Measurements from ENCODE around the gene RBM18.

The RBM18 gene

GRCh38 chr9:122264360-122265148 lies at the start of gene RBM18, which contains the start of gene MRRF:
Gene RBM18 (minus strand): TSS chr9:122264840. CDS start chr9:122261492, 3,348 bp downstream.
Gene MRRF (plus strand): TSS chr9:122264882. CDS start chr9:122270892, 6,010 bp downstream.
- DNase-seq, result peak; percentile 82 to 87

GRCh38 chr9:122314165-122314564 lies 49.5 kb upstream of the RBM18 start:
- no peak for DNase-seq

- no peak for DNase-seq
Measured at GRCh38 chr9:122309861-122310260, 45.2 kb upstream of the RBM18 start.

- no peak for DNase-seq
Measured at GRCh38 chr9:122307925-122308324, 43.3 kb upstream of the RBM18 start.

- no peak for DNase-seq
Measured at GRCh38 chr9:122307061-122307460, 42.4 kb upstream of the RBM18 start.

GRCh38 chr9:122302237-122303093 lies 37.8 kb upstream of the RBM18 start:
- DNase-seq, result peak; percentile 2 to 15

GRCh38 chr9:122297512-122297911 lies 32.9 kb upstream of the RBM18 start:
- DNase-seq, result peak; percentile 82 to 90

GRCh38 chr9:122294531-122294930 lies 29.9 kb upstream of the RBM18 start:
- DNase-seq, result no peak

- DNase-seq, result no peak
Measured at GRCh38 chr9:122291458-122291857, 26.8 kb upstream of the RBM18 start.

- no peak for DNase-seq
Measured at GRCh38 chr9:122287214-122287720, 22.6 kb upstream of the RBM18 start.

GRCh38 chr9:122286764-122287163 lies 22.1 kb upstream of the RBM18 start:
- DNase-seq, result peak in 1 of 2 donors; percentile 8

- DNase-seq, result no peak
Measured at GRCh38 chr9:122281368-122281767, 16.7 kb upstream of the RBM18 start.

GRCh38 chr9:122277285-122277897 lies 12.8 kb upstream of the RBM18 start:
- no peak for DNase-seq

- peak in 1 of 2 donors; percentile 8 for DNase-seq
Measured at GRCh38 chr9:122276096-122276495, 11.5 kb upstream of the RBM18 start.

GRCh38 chr9:122274055-122274454 lies 9.4 kb upstream of the RBM18 start:
- DNase-seq, result no peak

- DNase-seq, result no peak
Measured at GRCh38 chr9:122268041-122268814, 3.6 kb upstream of the RBM18 start.

GRCh38 chr9:122265149-122265915 lies 692 bp upstream of the RBM18 start:
- DNase-seq, result peak; percentile 52 to 65

- DNase-seq, result peak; percentile 17 to 36
Measured at GRCh38 chr9:122263699-122264349, 816 bp downstream of the RBM18 start.

- no peak for DNase-seq
Measured at GRCh38 chr9:122262073-122262472, 2.6 kb downstream of the RBM18 start.

- DNase-seq, result no peak
Measured at GRCh38 chr9:122261469-122261881, 3.2 kb downstream of the RBM18 start.

GRCh38 chr9:122258886-122259415 lies 5.7 kb downstream of the RBM18 start:
- no peak for DNase-seq

Measured in inflammatory macrophage treated with lipopolysaccharide for 1 hour (primary cell).